MM.1S (cell line): ENCODE measurements around the gene LARGE1.

Experiments used
- EZH2phosphoT487 ChIP-seq: fragments of 300-600 bp; sonication (generic); IDR thresholded peaks from 2 replicates; pipeline ENCODE4 v1.6.1; 2018; ENCODE audit warnings: antibody characterized with exemption, low read length
- TF ChIP-seq, protein P1 (sequence below): fragments of 300-600 bp; sonication (generic); IDR thresholded peaks from 2 replicates; pipeline ENCODE4 v1.5.1; 2016; ENCODE audit warnings: antibody characterized with exemption, low read length, mixed read lengths

DNA sequence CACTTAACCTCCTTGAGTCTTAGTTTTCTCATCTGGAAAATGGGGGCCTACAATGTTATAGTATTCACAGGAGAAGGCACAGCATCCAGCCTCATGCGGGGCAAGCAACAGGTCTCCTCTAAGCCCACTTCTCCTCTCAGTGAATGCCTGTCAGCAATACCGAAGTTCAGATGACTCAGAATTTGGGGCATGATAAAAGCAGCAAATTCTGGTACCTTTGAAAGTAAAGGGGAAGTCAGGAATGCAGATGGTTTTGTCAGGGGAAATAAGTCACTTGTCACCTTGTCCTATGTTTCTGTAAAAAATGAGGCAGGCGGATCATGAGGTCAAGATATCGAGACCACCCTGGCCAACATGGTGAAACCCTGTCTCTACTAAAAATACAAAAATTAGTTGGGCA is 350.2 kb downstream of the LARGE1 start:
- TF ChIP-seq, protein P1, sequence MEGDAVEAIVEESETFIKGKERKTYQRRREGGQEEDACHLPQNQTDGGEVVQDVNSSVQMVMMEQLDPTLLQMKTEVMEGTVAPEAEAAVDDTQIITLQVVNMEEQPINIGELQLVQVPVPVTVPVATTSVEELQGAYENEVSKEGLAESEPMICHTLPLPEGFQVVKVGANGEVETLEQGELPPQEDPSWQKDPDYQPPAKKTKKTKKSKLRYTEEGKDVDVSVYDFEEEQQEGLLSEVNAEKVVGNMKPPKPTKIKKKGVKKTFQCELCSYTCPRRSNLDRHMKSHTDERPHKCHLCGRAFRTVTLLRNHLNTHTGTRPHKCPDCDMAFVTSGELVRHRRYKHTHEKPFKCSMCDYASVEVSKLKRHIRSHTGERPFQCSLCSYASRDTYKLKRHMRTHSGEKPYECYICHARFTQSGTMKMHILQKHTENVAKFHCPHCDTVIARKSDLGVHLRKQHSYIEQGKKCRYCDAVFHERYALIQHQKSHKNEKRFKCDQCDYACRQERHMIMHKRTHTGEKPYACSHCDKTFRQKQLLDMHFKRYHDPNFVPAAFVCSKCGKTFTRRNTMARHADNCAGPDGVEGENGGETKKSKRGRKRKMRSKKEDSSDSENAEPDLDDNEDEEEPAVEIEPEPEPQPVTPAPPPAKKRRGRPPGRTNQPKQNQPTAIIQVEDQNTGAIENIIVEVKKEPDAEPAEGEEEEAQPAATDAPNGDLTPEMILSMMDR, result no peak
- TF ChIP-seq EZH2phosphoT487, result no peak
